Renal pelvis (tissue), 4 donors: ENCODE data around the gene TSHZ3. TPM values are rescaled to one million over a fixed set of nuclear protein-coding genes. Genes with fewer than 3 reads are reported as not detected.

ENCODE experiments used
- DNase-seq: peaks from one replicate; pipeline ENCODE4 v3.0.0-alpha.2; 2013
- polyA plus RNA-seq, 3 donors: library from polyadenylated mRNA; unstranded; fragments of 120-200 nt; gene quantifications; one replicate each; pipeline ENCODE4 v1.2.1, GENCODE V29; 2013; ENCODE audit not compliant: insufficient read length in 3 of 3

Gene TSHZ3
- polyA plus RNA-seq, 3 donors: 10.0 to 12.5 (median 12.1) TPM

DNA sequence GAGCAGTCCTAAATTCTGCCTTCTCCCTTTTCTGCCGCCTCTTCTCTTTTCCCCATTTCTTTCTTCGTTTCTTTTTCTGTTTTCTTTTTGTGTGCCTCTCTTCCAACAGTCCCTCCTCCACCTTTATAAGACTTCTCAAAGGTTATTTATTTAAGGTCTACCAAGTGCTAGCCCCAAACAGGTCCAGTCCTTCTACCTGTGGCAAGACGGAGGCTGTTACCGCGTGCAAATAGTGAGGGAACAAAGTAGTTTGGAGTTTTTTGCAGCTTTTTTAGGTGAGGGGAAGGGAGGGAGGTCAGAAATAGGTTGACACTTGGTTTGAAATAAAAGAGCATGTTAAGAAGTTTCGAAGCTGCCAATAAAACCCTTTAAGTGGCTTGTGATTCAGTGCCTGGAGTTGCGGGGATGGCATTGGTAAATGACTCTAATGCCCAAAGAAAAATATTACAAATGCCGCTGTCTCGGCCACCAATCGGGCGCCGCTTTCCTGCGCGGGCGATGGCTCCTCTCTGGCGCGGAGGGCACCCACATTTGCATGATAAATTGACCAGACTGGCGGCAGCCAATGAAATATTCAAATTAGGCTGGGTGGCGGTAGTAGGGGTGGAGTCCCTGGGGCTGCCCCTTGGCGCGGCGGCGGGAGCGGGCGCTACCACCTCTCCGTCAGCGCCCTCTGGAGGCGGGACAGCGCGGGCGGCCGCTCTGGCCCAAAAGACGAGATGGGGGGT, 7.5 kb upstream of the TSHZ3 start:
- no peak for DNase-seq

DNA sequence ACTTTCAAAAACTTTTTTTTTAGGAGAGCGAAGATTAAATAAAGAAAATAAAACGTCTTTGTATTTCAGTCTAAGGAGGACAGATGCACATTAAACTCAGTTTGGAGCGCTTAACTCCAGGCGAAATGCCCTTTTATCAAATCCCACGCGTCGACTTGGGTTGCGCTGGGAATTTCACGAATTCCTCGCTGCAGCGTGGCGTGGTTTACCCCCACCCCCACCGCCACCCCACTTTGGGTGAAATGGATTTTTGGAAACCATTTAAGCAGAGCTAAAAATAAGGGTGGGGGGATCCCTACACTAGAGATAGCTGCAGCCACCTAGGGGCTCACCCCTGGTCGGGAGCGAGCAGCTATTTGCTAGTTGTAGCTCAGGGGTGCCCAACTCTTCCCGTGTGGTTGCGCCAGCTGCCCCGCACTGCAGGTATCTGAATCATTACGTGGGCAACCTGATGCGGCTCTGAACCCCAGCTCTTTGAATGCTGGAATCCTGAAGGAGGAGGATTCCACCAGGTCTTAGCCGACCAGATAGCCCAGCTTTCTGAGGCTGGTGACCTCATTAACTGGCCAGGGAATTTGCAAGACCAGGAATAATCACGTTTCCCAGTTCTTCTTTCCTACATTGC, 6.5 kb upstream of the TSHZ3 start:
- DNase-seq: no peak

DNA sequence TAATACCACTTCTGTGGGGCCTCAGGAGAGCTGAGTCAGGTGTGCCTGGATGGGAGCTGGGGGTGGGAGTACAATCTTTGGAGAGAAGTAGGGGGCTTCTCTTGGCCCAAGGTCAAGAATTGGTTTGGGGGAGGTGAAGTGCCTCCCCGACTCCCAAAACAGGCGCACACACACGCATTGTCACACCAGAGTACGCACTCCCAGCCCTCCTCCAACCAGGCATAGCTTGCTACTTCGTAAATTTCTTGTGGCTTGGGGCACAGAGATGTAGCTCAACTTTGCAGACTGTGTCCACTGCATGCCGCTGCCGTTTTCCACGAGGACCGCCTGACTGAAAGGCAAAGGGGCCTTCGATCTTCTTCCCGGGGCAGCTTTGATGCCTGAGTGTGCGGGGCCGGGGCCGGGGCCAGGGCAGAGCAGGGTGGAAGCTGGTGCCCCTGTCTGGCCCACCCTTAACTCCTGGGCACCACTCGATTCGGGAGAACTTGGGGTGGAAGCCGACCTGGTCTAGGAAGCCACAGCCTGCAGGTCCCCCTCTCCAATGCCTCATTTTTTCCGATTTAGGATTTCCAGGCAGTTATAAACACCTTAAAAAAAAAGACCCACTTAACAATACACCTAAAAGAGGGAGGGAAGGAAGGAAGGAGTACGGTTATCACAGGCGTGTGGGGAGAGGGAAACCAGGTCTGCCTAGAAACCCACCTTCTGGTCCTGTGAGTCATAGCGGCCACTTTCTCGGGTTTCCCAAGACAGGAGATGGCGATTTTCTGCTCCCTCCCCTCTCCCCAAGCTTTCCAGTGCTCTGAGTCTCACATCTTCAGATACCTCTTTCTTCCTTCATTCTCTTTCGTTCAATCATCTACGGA, 5.8 kb upstream of the TSHZ3 start:
- no peak for DNase-seq

DNA sequence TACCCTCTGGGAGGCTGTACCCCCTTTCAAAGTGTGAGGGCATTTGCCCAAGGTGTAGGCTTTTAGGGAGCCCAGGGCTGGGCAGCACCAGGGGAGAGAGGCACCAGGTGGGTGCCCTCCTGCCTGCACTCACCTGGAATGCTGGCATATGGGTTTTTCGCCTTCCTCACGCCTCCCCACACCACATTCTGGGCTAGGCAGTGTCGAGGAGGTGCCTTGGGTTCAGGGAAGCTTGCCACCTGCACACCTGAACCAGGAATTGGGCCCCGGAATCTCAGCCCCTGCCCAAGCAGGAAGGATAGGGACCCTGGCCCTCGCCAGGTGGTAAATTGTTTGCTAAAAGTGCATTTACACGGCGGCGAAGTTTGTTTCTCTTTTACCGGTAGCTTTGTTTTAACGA, 5.1 kb upstream of the TSHZ3 start:
- DNase-seq: no peak

DNA sequence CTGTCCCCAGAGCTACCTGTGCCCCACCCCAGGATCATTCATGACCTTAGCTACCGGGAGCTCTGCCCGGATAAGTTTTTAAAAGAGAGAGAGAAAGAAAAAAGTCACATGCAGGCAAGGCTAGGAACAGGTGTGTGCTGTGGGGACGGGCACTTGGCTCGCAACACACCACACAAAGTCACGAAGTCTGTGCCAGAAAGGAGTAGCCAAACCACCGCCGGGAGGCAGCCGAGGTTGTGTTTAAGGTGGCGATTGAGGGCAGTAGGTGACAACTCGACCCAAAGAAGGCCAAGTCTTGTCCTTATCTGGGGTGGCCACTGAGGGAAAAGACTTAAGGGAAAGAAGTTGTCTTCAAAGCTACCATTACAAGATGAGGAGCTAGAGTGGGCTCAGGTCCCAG, 4.6 kb upstream of the TSHZ3 start:
- DNase-seq: no peak

DNA sequence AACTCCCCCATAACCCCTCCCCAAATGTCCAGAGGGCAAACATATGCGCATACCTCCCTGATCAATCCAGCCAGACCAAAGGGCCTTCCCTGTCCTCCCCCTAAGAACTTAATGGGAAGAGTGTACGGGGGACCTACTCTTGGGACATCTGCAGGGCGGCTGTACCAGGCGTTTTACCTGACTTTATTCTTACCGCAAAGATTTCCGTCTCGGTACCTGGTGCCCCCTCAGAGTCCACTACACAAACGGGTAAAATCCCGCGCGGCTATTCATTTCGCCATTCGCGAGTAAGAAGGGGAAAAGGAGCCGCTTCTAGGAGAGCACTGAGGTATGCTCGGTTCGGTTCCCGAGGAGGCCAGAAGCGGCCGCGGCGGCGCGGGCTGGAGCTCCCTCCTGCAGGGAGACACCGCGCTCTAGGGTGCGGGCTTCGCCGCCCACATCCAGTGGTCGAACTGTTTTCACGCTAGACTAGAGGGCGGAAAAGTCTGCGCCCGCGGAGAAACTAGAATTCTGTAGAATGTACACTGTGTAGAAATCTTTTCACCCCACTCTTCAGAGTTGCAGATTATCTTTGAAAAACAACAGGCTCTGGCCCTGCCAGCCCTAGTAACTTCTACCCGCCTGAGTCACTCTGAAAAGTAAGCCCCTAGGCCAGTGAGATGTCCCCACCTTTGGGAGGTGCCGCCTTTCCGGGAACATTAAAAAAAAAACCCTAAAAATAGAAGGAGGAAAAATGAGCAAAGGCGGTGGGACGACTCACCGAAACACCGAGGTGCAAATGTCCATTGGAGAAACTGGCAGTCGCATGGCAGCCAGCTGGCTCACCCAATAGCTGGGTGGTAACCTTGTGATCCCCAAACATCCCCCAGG, 3.8 kb upstream of the TSHZ3 start:
- DNase-seq: no peak

DNA sequence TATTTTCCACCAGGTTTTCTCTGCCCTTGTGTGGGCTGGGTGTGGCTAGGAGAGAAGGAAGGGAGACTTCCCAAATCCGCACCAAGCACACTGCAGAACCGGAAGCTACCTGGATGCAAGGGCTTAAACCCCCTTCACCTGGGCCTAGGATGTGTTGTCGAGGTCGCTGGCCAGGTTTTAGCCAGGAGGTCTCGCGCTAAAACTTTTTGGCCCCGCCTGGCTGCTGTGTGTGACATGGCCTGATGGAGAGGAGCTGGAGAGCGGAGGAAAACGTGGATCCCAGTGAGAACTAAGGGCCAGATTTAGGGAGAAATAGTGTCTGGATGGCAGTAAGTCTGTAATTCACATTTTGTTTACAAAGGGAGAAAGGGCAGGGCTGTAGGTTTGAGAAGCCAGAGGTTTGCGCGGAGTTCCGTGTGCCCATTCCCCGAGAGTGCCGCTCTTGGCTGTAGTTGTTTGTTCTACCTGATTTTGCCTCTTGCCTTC, 3.1 kb upstream of the TSHZ3 start:
- DNase-seq: no peak

DNA sequence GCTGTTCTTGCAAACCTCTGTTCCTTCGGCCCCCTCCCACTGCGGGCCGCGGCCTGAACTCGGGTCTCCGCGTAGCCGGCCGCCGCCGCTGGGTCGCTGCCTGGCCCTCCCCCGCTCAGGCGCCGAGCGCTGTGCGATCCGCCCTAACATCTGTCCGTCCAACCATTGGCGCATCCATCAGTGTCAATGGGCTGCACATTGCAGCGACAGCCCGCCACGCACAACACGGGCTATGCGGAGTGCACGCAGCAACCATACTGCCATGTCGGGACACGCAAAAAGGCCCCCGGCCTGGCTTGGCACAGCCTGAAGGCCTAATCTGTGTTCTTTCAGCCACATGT, 2.6 kb upstream of the TSHZ3 start:
- no peak for DNase-seq

DNA sequence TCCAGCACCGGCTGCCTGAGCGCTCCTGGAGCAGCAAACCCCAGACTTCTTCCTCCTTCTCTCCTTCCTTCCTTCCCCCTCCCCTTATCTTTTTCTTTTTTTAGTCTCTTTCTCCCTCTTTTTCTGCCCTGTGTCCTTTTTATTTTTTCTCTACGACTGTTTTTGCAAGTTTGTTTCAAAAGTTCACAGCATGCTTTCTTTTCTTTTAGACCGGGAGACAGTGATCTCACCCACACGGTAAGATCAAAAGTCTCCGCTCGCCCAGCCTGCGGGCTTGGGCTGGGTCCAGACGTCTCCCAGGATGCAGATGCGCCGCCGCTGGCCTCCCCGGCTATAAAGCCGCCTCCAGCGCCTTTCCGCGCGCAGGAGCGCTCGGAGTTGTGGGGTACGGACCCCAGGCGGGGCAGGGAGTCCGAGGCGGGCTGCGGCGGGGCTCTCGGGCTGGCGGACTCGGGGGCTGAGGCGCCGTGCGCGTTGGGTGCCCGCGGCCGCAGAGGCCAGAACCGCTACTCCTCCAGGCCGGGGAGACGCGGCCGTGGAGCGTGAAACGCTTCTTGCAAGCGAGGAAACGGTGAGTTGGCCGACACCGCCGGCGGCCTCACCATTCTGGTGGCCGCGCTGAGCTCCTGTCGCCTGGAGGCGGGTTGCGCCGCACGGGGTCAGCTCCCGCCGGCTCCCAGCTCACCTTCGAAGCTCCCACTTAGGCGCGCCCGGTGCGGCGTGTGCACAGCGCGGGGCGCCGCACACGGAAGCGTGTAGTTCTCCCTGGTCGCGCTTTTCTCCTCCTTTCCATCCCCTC, 2.0 kb upstream of the TSHZ3 start:
- no peak for DNase-seq

DNA sequence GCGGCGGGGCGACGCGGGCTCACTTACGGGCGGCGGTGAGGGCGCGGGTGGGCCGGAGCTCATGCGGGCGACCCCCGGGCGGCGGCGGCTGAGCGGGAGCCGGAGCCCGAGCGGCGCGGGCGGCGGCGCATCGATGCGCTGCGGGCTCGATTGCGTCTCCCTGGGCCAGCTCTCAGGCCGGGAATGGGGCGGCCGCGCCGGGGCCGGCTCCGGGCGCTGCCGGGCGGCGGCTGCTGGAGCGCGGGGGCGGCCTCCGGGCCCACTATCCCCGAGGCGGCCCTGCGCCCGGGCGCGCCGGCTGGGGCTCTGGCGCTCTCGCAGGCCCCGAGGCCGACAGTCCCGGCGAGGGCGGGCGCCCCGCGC, 1.4 kb upstream of the TSHZ3 start:
- DNase-seq: no peak

DNA sequence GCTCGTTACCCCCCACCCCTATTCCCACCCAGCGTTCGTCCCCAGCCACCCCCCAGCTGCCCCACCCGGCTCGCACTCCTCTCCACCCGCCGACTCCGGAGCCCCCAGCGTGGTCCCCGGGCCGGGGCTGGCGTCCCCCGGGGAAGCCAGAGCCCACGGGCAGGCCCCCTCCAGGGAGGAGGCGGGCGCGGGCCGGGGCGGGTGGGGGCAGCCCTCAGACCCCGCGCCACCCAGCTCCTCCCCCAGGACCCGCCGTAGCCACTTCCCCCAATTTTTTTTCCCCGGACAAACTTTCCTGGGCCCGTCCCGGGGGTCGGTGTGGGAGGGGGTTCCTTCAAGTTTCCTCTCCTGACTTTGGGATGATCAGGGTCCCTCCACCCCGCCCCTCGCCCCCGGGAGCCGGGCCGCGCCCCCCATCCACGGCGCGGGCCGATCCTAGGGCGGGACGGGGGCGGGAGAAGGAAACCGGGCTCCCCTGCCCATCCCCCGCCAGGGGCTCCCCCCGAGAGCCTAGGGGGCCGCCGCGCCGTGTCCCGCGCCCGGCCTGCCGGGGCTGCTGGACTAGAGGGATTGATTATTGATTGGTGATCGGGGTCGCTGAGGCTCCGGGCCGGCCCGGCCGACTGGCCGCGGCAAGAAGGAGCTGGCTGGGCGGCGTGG, 927 bp upstream of the TSHZ3 start:
- DNase-seq: no peak

DNA sequence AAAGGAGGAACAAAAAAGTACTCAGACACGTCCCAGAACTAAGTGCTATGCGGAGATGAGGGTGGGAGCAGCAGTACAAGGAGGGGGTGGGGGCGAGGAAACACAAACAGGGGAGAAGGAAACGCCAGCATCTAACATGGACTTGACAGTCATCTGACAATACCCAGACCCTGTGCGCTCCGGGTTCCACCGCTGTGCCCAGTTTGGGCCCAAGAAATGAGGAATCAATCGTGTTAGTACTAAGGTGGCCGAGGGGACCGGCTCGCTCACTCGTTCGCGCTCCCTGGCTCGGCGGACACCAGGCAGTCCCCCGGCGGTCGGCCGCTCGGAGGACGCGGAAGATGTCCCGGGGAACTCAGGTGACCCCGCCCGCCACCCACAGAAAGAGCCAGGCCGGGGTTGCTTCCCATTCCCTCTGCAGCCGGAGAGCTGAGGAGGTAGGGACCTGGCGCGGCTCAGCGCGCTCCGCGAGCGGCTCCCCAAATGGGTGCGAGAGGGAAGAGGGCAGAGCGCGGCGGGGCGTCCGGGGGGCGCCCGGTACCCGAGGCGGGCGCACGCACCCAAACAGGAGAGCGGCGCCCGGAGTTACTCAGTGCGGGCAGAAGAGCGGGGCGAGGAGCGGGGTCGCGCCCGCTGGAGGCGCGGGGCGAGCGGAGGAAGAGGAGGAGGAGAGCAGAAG, 616 bp downstream of the TSHZ3 start:
- DNase-seq: no peak

DNA sequence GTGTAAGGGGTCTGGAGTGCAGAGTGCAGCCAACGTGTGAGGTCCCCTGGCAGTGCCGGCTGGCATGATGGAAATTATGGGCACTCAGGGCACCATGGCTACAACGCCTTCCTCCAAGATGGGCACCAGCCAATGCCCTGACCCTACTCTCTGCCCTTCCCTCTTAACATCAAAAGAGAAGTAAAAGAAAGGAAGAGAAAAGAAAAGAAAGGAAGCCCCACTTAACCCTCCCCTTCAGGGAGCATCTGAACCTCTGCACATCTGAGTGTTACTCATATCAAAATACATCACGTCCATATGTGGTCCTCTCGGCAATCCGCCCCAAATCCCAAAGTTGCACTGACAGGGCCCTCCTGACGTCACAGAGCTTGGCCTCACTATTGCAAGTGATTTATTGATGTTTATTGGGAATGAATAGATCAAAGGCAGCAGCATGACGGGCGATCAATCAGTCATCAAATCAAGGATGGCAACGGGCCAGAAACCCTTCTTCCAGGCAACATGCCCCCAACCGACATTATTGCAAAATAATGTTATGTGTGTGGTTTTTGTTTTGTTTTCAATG, 1.3 kb downstream of the TSHZ3 start:
- no peak for DNase-seq

DNA sequence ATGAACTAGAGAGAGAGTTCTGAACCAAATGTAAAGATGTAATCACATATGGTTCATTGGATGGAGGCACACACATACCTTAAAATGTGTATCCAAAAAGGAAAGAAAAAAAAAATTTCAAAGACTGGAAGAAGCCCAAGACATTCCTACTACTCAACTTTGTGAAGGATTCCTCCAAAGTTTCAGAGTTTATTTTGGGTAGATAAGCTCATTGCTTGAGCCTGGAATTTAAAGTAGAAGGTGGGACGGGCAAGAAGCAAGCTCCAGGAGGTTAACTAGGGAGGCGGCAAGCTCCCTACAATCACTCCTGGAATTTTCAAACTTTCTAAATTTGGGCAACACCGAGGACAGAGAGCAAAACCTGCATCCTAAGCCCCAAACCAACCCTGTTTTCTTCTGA, 1.9 kb downstream of the TSHZ3 start:
- no peak for DNase-seq

DNA sequence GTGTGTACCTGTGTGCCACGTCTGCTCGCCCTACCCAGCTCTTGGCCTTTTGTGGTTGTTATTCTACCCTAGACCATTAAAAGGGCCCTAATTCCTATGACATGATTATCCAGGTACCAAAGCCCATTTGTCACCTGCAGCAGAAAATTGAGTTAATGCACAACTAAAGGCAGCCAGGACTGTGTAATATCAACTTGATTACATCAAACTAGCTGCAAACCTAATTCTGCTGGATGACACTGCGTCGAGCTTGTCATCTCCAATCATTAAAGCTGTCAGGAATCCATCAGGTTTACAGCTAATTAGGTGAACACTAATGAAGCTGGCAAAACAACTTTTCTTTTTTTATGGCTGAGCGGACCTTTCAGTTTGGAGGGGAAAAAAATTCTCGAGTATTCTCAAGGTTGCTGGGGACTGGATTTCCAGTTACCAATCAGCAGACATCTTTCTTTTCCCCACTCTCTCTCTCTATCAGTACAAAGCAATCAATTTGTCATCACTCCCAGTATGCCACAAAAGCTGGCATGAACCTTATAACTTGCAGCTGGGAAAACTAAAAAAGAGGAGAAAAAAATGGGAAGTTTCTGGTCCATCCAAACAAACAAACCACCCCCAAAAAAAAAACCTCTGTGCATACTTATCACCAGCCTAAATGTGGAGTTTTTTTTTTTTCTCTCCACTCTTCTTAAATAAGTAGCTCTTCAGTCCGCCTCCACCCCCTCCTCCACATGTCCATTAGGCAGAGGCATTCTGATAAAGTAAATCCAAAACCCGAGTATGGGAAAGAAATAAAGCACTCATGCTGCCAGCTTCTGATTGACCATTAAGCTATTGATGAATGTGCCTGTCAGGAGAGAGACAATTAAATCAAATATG, 2.8 kb downstream of the TSHZ3 start:
- DNase-seq: no peak

DNA sequence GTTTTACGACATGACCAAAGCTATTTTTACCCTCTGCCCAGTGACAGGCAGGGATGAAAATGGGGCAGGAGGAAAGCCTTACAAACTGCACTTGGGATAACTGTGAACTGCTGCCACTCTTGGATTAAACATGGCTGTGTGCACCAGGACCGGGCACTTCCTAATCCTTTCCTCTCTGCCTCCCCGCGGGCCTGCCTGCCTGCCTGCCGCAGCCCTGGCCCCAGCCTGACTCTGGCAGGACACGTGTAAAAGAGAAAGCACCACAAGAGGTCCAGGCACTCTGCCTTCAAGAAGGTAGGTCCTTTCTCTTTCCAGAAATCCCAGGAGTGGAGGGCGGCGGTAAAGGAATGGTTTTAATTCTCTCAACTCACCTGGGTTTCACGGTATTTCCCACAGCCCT, 4.8 kb downstream of the TSHZ3 start:
- DNase-seq: no peak

DNA sequence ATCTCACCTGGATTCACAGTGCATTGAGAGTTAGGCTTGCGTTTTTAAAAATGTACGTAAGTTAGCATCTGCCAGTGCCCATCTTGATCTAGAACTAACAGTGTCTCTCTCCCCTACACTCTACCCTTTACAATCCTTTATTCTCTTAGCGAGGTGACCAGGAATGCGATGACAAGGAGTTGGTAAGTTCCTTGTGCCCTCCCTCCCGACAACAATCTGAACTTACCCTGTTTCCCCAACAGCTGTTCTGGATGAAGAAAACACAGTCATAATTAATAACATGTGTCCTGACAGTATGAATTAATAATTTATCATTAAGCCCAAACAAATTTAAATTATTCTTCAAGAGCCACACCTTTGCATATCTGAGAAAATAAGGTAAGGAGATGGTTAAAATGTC, 6.3 kb downstream of the TSHZ3 start:
- no peak for DNase-seq
